GM12874 (cell line): ENCODE measurements around the gene RTKN.

Experiments used
- CTCF ChIP-seq: IDR thresholded peaks from 2 replicates; pipeline ENCODE4 v1.5.1; 2011; ENCODE audit warnings: low read depth, mild to moderate bottlenecking, control low read depth, low read length, moderate library complexity; ENCODE audit not compliant: insufficient read depth

RTKN gene

GRCh38 chr2:74424139-74424992, 17.4 kb downstream of the RTKN start:
- TF ChIP-seq CTCF, result no peak

GRCh38 chr2:74423231-74424095, 18.3 kb downstream of the RTKN start:
- no peak for TF ChIP-seq CTCF

- TF ChIP-seq CTCF, result no peak
These were observed 20.4 kb downstream of the RTKN start, which contains the start of the genes C2orf81 and WDR54 for GRCh38 chr2:74421221-74421870. Gene C2orf81, minus strand, starts transcription at chr2:74421619. Its CDS starts 59 bp downstream, at chr2:74421560. Gene WDR54, plus strand, starts transcription at chr2:74421730. Its CDS starts 424 bp downstream, at chr2:74422154.

- no peak for TF ChIP-seq CTCF
These were observed 21.7 kb downstream of the RTKN start for GRCh38 chr2:74420006-74420405.

- no peak for TF ChIP-seq CTCF
These were observed 22.4 kb downstream of the RTKN start for GRCh38 chr2:74419345-74419744.

GRCh38 chr2:74418312-74418711, 23.4 kb downstream of the RTKN start:
- no peak for TF ChIP-seq CTCF

- no peak for TF ChIP-seq CTCF
These were observed 24.0 kb downstream of the RTKN start for GRCh38 chr2:74417763-74418162.
